ENCODE results near the gene LYRM1.

DNA sequence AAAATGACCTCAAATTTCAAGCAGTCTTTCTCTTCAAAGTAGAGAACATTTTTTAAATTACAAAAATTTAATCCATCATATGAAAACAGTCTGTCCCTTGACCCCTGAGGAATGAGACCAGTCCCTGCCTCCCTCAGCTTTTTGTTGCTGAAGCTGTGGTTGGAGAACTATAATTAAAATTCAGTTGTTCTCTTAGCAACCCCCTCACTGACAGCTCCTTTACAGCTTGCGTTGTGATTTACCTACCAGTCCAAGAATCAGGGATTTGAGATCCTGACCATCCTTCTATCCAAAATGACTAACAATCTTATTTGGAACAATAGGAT is 29.8 kb downstream of the LYRM1 start:
- TF ChIP-seq POLR2A (IDR thresholded peaks at IDR 0.05) = no peak
- TF ChIP-seq, protein P1, sequence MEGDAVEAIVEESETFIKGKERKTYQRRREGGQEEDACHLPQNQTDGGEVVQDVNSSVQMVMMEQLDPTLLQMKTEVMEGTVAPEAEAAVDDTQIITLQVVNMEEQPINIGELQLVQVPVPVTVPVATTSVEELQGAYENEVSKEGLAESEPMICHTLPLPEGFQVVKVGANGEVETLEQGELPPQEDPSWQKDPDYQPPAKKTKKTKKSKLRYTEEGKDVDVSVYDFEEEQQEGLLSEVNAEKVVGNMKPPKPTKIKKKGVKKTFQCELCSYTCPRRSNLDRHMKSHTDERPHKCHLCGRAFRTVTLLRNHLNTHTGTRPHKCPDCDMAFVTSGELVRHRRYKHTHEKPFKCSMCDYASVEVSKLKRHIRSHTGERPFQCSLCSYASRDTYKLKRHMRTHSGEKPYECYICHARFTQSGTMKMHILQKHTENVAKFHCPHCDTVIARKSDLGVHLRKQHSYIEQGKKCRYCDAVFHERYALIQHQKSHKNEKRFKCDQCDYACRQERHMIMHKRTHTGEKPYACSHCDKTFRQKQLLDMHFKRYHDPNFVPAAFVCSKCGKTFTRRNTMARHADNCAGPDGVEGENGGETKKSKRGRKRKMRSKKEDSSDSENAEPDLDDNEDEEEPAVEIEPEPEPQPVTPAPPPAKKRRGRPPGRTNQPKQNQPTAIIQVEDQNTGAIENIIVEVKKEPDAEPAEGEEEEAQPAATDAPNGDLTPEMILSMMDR (IDR thresholded peaks at IDR 0.05 in 4 of 5, conservative IDR thresholded peaks at IDR 0.05 in 1 of 5) = no peak
